HG02970 (cell line): ENCODE results near the gene MTMR12.

ENCODE experiments used
- ATAC-seq: cut with Tn5 transposase; IDR thresholded peaks from one replicate; pipeline ENCODE4 v1.9.1; 2021; ENCODE audit warnings: mild to moderate bottlenecking, moderate library complexity, moderate number of reproducible peaks; ENCODE audit not compliant: unreplicated experiment, low FRiP score

MTMR12 gene

DNA sequence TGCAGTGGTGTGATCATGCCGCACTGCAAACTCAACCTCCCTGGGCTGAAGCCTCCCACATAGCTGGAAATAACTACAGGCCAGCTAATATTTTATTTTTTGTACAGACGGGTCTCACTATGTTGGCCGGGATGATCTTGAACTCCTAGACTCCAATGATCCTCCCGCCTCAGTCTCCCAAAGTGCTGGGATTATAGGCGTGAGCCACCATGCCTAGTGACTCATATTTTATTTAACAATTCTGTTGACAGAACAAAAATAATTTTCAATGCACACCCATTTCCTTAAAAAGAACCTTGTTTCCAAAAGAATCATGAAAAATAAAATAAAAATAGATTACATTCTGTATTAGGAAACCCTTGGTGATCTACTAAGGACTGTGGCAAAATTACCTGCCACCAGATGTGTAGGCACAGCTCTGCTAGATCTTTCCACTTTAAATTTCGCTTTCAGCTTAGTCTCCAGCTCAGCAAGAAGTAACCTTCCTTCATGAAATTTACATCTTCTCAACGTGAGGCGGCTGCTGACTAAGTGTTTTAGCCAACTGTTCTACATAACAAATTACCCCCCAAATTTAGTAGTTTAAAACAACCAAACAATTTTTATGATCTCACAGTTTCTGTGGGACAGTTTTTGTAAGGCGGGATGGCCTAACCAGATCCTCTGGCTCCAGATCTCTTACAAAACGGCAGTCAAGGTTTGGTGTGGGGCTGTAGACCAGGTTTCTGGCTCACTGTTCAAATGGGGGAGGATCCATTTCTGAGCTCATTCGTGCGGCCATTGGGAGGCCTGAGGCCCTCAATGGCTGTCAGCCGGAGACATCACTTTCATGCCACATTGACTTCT lies 106.0 kb downstream of the MTMR12 start:
- no peak for ATAC-seq

DNA sequence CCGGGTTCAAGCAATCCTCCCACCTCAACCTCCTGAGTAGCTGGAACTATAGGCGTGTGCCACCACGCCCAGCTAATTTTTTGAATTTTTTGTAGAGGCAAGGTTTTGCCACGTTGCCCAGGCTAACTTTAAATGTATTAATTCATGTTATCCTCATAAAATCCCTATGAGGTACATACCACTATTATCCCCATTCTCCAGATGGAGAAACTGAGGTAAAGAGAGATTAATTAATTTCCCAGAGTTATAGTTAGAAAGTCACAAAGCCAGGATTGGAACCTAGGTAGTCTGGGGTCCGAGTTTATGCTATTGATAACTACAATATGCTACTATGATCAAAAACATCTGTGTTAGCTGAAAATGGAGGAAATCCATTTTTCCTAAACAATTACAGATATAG lies 106.7 kb downstream of the MTMR12 start:
- ATAC-seq, result no peak

DNA sequence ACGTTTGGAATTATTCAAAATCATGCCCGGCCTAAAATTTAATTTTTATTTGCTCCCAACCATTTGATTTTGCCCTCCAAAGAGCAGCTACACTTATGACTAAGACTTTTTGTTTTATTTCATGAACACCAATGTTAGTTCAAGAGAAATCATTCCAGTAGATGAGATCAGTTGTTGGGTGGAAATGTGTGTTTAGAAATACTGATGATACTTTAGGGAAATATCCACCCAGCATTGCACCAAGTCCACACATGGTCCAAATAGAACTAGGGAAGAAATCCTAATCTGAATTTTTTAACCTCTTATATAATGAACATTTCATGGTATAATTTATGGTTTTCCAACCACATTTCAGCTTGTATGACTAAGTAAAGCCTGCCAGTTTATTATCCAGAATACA lies 110.3 kb downstream of the MTMR12 start:
- no peak for ATAC-seq

DNA sequence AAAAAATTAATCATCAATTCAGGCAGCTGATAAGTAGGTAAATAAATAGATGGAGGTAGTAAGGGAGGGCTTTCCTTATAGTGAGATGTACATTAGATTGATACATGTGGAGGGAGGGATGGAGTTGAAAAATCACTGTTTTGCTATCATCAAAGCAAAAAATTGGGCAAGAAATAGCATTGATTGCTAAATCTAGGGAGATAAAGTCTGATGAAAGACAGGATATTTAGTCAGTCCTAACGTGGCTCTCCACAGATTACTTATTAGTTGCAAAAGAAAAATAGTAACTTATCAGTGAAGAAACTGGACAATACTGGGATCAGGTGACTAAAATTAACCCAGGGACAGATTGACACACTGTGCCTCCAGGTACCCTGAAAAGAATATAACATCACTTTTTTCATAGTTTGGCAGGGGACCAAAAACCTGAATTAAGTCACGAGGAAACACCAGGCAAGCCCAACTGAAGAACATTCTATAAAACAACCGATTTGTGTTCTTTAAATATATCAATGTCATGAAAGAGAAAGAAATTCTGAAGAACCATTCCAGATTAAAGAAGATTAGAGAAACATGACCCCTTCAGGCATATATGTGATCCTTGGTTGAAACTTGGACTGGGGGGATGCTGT lies 111.5 kb downstream of the MTMR12 start:
- no peak for ATAC-seq

DNA sequence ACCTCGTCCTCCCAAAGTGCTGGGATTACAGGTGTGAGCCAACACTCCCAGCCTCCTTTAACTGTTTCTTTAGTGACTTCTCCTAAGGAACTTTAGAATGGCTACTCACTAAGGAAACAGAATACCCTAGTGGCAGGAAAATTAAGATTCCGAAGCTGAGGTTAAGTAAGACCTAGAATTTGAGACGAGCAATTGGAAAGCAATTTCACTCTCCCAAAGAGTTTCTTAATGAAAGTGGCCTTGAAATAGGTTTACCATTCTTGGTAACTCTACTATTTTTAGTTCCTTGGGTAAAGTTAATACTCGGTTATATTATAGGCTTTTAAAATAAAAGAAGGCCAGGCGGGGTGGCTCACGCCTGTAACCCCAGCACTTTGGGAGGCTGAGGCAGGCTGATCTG lies 115.7 kb downstream of the MTMR12 start:
- ATAC-seq, result no peak

DNA sequence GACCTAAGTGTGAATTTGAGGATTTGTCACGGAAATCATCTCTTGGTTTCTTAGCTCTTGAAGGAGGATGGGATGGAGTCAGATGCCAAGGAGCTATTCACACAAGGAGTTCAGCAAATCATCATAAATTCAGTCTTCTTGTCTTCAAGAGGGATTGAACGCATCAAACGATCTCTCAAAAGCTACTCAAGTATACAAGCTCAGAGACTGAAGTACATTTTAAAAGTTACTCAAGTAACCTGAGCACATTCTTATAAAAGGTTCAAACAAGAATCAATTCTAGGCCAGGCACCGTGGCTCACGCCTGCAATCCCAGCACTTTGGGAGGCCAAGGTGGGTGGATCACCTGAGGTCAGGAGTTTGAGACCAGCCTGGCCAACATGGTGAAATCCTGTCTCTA lies 117.5 kb downstream of the MTMR12 start:
- no peak for ATAC-seq

DNA sequence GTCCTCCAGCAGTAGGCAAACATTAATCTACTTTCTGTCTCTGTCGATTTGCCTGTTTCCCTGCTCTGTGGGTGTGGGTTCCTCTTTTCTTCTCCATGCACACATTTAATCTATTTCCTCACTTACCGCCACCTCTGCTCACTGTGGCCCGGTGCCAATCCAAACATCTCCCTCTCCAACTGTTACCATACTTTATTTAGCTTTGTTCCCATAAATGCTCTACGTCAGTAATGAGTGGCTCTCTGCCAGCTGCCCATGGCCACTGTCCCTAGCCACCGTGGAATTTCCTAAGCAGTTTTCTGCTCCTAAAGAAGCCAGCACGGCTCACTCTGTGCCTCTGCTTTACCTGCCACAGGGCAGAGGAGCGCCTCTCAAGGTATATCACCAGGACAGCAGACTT lies 119.1 kb downstream of the MTMR12 start:
- ATAC-seq, result no peak

DNA sequence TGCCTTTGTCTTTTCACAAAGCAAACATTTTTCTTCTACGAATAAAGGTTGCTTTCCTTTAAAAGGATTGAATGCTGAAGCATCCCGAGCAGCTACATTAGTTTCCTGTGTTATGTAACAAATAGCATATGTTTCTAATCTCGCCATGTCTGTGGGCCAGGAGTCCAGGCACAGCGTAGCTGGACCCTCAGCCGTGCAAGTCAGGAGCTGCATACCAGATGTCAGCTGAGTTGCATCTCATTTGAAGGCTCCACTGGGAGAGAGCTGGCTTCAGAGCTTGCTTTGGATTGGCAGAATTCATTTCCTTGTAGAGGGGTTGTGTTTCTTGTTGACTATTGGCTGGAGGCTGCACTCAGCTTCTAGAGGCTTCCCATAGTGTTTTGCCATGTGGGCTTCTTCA lies 122.6 kb downstream of the MTMR12 start:
- no peak for ATAC-seq

DNA sequence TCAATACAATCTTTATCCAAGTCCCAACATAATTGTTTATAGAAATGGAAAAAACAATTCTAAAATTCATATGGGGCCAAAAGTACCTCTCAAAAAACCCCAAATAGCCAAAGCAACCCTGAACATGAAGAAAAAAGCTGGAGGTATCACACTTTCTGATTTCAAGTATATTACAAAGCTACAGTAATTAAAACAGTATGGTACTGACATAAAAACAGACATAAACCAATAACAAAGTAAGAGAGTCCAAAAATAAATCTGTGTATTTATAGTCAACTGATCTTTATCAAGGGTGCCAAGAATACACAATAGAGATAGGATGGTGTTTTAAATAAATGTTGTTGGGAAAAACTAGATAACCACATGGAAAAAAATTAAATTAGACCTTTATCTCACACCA lies 125.1 kb downstream of the MTMR12 start:
- no peak for ATAC-seq

DNA sequence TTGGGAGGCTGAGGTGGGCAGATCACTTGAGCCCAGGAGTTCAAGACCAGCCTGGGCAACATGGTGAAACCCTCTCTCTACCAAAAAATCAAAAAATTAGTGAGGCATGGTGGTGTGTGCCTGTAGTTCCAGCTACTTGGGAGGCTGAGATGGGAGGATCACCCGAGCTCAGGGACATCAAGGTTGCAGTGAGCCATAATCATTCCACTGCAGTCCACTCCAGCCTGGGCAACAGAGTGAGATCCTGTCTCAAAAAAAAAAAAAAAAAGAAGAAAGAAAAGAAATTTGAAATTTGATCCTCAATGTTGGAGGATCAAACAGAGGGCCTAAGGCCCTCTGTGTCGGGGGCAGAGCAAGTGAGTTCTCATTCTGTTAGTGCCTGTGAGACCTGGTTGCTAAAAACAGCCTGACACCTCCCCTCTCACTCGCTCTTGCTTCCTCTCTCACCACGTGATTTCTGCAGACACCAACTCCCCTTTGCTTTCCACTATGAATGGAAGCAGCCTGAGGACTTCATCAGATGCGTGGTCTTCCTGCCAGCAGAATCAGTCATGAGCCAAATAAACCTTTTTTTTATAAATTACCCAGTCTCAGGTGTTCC lies 130.2 kb downstream of the MTMR12 start:
- ATAC-seq, result no peak
